ENCODE results near the gene ARHGEF28.
A peak's percentile ranks its signal among the peaks of the same experiment; 100 is the strongest.

Gene ARHGEF28

DNA sequence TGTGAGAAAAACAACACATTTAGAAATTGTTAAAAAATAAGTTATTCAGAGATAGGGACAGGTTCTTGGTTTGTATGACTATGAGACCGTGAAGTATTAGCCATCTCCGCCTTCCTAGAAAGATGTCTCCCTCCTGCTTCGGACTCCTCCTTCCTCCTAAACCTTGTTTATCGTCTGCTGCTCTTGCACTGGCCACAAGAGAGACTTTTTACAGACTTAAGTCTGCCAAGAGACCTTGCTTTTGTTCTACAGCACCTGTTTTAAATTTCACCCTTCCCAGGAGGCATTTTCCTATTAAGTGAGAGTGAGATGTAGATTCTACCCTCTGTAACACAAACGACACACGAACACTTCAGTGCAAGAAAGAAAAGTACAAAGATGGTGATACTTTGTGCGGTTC, 274.6 kb downstream of the ARHGEF28 start:
- DNase-seq (ENCODE audit: low read depth, low spot score): no peak

DNA sequence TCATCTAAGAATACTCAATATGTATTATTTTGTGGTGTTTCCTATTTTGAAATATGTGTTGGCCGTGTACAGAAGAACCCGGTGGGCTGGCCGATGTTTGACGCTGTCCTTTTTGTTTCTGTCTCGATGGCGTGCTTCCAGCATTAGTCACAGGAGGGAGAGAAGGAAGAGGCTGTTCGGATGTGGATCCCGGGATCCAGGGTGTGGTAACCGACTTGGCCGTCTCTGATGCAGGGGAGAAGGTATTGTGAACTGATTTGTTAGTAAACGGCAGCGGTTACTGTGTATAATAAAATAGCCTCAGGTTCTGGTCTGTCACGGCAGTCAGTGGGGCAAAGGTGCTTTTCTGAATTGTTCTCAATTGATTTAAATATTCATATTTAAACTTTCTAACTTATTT, 275.0 kb downstream of the ARHGEF28 start:
- no peak for DNase-seq (ENCODE audit: low read depth, low spot score)

DNA sequence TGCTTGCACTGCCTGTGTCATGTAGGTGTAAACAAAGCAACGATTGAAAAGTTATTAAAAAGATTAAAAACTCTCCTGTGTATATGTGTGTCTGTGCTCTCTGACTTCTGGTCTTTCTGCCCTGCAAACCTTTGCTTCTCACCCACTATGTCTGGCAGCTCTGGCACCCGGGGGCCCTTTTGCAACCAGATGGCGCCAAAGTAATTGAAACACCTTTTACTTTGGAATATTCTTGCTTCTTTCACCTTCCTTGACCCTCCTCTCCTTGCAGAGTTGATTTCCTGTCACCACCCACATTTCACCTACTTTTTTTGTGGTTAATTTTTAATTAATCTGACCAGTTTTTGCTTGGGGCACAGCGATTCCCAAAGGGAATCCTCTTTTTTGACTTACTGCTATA, 275.5 kb downstream of the ARHGEF28 start:
- DNase-seq (ENCODE audit: low read depth, low spot score): no peak

DNA sequence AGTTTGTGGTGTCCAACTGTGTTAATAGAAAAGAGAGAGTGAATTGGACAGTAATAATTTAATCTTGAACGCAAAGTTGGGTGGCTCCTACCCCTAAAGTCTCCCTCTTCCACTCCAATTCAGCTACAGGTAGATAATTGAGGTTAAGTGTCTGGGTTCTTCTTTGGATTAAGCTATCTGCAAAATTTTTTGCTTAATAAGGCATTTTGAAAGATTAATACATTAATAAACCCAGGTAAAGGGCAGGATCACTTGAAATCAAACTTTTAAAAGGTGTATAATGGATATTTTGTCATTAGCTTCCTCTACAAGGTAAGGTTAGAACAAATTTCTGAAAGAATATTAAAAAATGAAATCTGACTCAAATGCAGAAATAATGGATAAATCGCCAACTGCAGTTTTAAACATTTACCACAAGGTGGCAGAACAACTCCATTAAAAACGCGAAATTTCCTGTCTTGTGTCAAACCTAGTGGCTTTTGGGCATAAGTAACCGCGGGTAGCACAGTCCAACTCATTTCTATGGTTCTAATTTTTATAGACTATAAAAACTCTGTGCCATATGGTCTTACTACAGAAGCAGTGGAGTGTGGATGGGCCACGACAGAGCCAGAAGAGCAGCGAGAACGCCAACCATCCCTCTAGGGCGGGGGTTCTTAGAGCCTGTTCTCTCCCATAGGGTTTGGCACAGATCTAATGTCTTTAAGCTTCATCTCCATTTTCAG, 276.5 kb downstream of the ARHGEF28 start:
- peak; percentile 40 for DNase-seq (ENCODE audit: low read depth, low spot score)

DNA sequence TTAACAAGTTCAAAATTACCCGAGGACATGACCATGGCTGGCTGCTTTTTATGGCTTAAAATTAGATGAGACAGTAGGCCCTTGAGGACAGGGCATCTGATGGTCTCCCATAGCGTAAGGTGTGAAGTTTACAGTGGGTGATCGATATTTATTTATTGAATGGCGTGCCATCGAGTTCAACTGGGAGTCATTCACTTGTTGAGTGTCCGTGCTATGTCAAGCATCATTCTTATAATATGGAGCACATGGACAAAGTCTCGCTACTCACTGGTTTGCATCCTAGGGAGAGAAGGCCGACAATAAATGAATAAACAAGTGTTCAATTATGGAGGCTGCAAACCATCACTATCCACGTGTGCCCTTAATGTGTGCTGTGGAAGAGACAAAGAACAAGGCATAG, 277.2 kb downstream of the ARHGEF28 start:
- no peak for DNase-seq (ENCODE audit: low read depth, low spot score)

DNA sequence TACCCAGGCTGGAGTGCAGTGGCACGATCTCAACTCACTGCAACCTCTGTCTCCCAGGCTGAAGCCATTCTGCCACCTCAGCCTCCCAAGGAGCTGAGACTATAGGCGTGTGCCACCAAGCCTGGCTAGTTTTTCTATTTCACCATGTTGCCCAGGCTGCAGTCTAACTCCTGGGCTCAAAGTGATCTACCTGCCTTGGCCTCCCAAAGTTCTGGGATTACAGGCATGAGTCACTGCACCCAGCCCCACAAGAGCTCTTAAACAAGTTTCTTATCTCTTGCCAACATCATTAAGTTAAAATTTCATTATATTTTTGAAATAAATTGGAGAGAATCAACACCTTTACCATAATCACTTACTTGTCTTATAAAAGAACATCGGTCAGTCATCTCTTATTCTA, 280.3 kb downstream of the ARHGEF28 start:
- DNase-seq (ENCODE audit: low read depth, low spot score): no peak

DNA sequence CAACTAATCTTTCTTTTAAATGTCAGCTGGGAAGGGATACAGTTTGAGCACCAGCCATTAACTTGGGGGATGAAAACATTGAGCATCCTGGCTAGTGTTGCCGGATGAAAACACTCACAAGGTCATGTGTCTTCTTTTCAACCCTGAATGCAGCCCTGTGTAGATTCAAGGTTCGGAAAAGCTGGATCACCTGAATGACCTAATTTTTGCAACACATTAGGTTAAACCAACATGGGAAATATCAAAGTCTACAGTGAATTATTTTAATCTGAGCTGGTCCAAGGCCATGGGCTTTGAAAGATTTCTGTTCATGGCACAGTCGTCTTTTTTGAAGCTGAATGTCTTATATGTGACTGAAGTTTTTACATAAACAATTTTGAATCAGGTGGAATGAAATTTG, 281.2 kb downstream of the ARHGEF28 start:
- DNase-seq (ENCODE audit: low read depth, low spot score): no peak

DNA sequence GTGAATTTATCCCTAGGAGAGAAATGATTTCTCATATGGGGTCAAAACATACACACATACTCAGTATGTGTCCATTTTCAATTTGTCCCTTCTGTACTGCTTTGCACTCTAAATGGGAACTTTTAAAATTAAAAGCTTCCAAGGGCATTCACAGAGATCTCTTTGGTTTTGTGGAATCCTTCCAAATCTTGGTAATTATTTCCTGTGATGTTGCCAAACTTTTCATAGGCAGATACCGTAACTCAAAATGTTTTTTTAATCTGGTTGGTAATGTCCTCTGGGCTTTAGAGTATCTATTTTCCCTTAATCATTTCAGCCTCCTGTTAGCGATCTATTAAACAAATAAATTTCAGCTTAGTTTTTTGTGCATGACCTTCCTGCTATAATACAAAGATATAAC, 282.4 kb downstream of the ARHGEF28 start:
- DNase-seq (ENCODE audit: low read depth, low spot score): no peak

DNA sequence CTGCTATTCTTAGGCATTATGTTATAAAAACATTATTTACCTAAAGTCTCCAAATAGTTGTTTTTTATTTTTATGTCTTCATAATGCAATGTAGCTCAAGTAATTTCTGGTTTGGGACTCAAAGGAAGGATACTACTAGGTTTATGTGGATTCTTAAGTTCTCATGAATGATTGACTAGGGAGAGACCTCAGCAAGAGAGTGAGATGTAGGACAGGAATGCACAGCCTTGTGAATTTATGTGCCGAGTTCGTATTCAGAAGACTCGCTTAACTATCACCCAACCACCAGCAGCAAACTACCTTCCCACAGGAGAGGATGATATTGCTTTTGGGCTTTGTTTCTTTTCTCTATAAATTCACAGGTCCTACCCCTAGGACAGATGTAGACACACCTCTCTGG, 282.9 kb downstream of the ARHGEF28 start:
- no peak for DNase-seq (ENCODE audit: low read depth, low spot score)

DNA sequence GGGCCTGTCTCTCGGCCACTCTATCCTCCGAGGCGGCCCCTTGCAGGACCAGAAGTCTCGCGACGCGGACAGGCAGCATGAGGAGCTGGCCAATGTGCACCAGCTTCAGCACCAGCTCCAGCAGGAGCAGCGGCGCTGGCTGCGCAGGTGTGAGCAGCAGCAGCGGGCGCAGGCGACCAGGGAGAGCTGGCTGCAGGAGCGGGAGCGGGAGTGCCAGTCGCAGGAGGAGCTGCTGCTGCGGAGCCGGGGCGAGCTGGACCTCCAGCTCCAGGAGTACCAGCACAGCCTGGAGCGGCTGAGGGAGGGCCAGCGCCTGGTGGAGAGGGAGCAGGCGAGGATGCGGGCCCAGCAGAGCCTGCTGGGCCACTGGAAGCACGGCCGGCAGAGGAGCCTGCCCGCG, 283.5 kb downstream of the ARHGEF28 start:
- no peak for DNase-seq (ENCODE audit: low read depth, low spot score)

DNA sequence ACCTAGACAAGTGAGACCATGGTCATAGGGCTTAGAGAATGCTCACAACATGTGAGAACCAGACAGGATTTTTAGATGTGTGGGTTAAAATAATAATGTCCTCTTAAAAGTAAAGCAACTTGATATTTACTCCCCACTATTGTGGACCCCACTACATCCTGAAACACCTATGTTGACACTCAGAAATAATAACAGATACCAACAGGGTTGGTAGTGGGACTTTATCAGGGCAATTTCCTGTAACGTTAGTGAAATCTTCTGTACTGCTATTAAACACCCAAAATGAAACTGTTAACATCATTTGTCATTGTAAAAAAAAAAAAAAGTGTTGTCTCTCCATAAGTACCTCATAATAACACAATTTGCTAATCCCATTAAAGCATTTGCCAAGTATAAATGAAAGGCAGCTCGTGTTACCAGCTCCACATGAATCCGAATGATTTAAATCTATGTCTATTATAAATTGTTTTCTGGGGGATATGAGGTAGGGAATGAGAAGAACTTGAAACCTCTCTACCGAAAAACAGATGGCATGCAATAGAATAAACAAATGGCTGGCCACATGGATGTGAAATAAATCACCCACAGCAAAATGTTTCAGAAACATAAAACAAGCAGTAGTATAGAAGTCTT, 285.9 kb downstream of the ARHGEF28 start:
- no peak for DNase-seq (ENCODE audit: low read depth, low spot score)

DNA sequence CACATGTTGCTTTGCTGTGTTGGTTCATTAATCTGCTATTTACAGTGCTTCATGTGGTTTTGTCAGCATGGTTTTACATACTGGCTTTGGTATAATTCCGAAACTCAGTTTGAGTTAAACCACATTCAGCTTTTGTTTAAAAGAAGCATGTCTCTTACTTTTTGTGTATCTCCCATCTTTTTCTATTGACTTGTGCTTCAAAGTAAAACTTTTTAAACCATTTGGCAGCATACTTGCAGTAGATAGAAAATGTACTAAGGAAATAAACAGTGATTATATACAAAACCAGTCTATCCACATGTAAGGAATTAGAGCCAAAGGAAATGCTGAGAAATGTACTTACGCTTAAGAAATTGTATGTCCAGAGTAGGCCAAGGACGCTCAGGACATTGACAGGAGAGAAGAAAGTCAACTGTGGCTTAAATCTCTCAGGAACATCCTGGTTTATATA, 286.9 kb downstream of the ARHGEF28 start:
- DNase-seq (ENCODE audit: low read depth, low spot score): no peak

DNA sequence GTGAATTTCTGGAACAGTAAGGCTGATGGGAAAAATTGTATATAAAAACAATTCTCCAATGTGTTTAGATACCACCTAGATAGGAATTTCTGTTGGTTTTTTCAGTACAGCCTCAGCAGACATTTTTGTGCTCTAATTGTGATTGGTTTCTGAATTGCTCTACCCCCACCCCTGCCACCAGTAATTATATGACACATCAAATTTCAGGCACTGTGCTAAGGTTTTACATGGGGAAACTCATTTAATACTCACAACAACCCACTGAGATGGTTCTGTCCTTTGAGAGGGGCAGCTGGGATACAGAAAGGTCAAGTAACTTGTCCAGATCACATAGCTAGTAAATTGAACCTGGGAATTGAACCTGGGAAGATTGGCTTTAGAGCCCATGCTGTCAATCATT, 288.0 kb downstream of the ARHGEF28 start:
- no peak for DNase-seq (ENCODE audit: low read depth, low spot score)

DNA sequence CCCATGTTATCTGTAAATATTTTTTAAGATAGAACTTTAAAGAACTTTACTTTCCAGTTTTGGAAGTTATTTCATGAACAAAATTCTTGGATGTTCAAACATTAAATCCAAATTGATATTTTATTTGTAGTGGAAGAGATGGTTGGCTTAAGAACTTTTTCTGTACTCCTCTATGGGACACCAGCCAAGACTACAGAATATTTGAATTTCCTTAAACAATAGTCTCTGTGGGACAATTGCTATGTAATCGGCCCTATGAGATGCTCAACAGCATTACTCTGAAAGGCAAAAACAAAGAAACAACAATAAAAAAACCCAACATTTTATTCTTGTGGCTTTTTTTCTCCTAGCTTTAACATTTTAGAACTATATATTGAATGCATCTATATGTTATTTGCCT, 289.3 kb downstream of the ARHGEF28 start:
- no peak for DNase-seq (ENCODE audit: low read depth, low spot score)

DNA sequence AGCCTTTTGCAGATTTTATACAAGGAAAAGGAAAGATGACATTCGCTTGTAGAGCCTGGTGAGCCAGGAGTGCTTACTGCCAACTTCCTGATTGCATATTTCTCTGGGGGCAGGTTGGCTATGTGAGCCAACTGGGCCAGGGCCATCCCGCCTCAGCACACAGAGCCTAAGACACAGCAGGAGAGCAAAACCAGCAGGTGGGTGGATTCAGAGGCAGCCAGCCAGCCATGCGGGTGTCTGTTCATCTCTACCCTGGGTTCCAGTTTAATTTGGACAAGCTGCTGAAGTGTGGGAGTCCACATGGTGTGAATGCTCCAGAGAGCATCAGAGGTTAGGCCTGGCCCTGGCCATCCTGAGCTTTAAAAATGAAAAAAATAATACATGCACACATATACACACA, 291.4 kb downstream of the ARHGEF28 start:
- DNase-seq (ENCODE audit: low read depth, low spot score): no peak

DNA sequence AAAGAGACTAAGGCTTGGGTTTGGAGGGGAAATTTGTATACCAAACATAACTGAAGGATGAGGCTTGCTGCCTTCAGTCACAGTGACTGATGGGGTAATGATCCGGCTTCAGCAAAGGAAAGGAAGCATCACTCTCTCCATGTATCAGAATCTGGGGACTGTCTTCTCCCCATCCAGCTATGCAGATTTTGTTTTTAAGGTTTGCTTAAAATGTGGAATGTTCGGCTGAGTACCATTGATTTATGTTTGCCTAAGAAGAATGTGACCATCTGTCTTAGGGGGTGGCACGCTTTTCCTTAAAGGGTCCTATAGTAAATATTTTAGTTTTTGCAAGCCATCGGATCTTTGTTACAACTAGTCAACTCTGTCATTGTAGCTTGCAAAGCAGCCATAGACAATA, 291.9 kb downstream of the ARHGEF28 start:
- DNase-seq (ENCODE audit: low read depth, low spot score): no peak

DNA sequence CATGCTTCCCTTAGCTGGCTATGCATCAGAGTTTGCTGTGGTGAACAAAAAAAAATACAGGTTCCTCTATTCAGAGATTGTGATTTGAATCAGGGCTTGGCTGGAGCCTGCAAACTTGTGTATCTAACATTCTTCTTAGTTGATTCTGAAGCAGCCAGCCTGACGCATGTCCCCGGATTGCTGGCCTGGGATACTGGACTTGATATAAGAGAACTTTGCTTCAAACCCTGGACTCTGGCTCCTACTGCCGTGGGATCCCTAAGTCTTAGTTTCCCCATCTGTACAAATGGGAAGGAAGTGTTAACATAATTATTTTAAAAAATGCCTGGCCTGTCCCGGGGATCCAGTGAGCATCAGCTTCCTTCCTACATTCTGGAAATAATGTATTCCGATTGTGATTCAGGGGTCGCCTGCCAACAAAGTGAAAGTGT, 292.8 kb downstream of the ARHGEF28 start:
- no peak for DNase-seq (ENCODE audit: low read depth, low spot score)

DNA sequence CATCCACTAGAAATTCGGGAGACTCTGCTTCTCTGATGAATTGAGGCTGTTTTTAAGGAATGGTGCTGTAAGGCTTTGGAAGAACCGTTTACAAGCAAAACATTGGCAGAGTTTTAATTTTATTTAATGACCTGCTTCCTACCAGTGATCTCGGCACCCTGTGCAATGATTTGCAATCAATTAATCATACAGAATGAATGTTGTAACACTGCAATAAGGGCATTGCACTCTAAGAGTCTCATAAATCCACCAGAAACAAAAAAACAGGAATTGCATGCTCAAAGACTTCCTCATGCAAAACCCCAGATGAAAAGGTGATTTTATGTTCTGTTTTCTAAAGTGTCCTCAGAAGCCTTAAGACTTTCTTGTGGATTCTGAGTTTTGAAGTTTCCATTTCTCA, 295.7 kb downstream of the ARHGEF28 start:
- DNase-seq (ENCODE audit: low read depth, low spot score): no peak

DNA sequence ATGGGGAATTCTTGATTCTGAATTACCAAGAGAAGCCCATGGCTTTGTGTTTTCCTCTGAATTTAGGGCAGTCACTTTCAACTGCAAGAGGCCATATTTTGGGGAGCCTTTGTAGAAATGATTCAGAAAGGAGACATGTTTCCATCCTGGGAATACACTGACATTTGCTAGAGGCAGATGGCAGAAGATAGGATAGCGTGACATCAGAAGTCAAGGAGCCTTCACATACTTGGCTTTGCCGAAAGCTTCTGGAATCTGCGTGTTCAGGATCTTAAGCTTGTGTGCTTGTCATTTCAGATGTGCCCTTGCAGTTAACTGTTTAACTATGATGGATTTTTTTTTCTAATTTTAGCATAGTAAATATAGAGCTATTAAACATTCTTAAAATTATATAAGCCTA, 296.2 kb downstream of the ARHGEF28 start:
- DNase-seq (ENCODE audit: low read depth, low spot score): no peak

DNA sequence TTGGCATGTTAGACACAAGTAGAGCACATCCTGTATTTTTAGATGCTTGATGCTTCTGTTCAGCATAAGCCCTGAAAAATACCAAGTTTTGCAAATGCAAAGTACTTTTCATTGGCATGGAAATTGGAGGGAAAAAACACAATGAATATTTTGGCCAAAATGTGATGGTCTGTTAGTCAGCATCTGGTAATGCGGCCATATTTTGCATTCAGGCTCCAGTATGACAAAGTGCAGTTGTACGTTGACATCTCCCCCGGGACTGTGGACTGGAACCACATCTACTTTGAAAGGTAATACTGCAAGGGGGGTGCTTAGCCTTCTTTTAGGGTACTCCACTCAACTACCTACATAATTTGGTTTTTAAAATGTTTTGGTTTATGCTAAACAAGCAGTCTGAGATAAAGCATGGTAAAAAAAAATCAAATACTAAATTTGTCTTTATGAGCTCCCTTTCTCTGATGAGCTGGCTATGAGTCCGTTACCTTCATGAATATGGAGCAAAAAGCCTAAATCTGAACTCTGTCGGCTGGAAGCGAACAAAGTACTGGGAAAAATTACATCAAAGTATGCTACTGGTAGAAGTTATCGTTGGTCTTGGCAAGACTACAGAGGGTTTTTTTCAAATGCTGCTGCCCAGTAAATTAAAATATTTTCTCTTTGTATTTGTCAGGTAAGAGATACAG, 297.0 kb downstream of the ARHGEF28 start:
- no peak for DNase-seq (ENCODE audit: low read depth, low spot score)

DNA sequence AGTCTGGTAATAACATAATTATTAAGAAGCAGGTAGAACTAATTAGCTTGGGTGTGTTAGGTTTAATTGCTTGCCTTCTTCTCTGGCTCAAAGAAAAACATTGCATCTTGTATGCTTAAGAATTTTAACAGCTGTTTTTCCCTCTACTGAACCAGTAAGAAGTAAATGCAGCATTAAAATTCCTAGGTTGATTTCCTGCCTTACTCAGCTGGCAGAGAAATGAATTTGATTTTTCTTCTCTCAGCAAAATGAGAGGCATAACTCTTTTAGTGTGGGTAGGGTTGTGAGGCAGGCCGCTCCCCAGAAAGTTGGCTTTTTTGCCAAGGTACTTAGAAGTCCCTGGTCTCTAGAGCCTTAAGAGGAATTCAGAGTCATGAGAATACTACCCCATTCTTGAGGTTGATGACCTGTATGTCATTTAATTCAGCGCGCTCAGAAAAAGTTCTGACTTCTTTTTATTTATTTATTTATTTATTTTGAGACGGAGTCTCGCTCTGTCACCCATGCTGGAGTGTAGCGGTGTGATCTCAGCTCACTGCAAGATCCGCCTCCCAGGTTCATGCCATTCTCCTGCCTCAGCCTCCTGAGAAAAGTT, 302.6 kb downstream of the ARHGEF28 start:
- no peak for DNase-seq (ENCODE audit: low read depth, low spot score)

DNA sequence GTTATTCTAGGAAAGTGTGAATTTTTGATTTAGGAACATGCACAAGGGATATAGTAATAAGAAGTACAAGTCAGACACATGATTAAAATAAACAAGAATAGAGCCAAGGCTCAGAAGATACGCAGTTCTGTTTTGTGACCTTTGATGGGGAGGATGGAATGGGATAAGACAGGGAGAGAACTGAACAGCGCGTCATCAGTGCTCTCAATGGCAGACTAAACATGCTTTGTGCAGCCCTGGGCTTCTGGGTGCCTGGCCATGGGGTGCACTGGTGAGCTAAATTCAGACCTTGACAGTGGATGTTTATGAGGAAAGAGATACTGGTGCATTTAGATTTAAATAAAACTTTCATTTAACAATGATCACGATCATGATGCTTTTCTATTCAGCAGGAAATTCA, 309.7 kb downstream of the ARHGEF28 start:
- DNase-seq (ENCODE audit: low read depth, low spot score): no peak
